Endodermal cell (in vitro differentiated cells): Measurements from ENCODE around the gene DACT3. TPM values are rescaled to one million over a fixed set of nuclear protein-coding genes. Genes with fewer than 3 reads are reported as not detected.
A peak's percentile ranks its signal among the peaks of the same experiment; 100 is the strongest.

Source experiments
- DNase-seq: peaks from one replicate; pipeline ENCODE4 v3.0.0-alpha.2; 2017
- H3K27ac ChIP-seq: 2 replicates; pipeline ENCODE4 v1.5.1; 2013; ENCODE audit warnings: mild to moderate bottlenecking, low read depth, low read length, moderate library complexity
- H3K27me3 ChIP-seq: 2 replicates; pipeline ENCODE4 v1.6.1; 2013; ENCODE audit warnings: mild to moderate bottlenecking, low read length, moderate library complexity; ENCODE audit not compliant: insufficient read depth, control insufficient read depth, poor library complexity, severe bottlenecking
- H3K36me3 ChIP-seq: 2 replicates; pipeline ENCODE4 v1.7.0; 2013; ENCODE audit warnings: mild to moderate bottlenecking, low read length, moderate library complexity; ENCODE audit not compliant: control insufficient read depth, insufficient read depth
- H3K4me1 ChIP-seq: one replicate; pipeline ENCODE4 v1.7.0; 2013; ENCODE audit warnings: low read length; ENCODE audit not compliant: control insufficient read depth, insufficient read depth
- H3K4me3 ChIP-seq: 2 replicates; pipeline ENCODE4 v1.5.1; 2013; ENCODE audit warnings: mild to moderate bottlenecking, low read length, moderate library complexity
- H3K9ac ChIP-seq: 2 replicates; pipeline ENCODE4 v1.6.1; 2013; ENCODE audit warnings: mild to moderate bottlenecking, low read length, moderate library complexity; ENCODE audit not compliant: poor library complexity, severe bottlenecking; ENCODE audit errors: extremely low read depth
- H3K9me3 ChIP-seq: 2 replicates; pipeline ENCODE4 v1.6.1; 2013; ENCODE audit warnings: mild to moderate bottlenecking, low read length, moderate library complexity; ENCODE audit not compliant: control insufficient read depth
- H3K27ac Mint-ChIP-seq: 2 replicates; pipeline ENCODE4 v1.8.0; 2020; ENCODE audit warnings: mixed read lengths
- H3K27me3 Mint-ChIP-seq: 2 replicates; pipeline ENCODE4 v1.8.0; 2021; ENCODE audit warnings: mild to moderate bottlenecking, mixed read lengths; ENCODE audit not compliant: insufficient read depth
- H3K36me3 Mint-ChIP-seq: 2 replicates; pipeline ENCODE4 v1.8.0; 2020; ENCODE audit warnings: low read depth, mixed read lengths
- H3K4me1 Mint-ChIP-seq: 2 replicates; pipeline ENCODE4 v1.8.0; 2020; ENCODE audit warnings: mixed read lengths
- H3K4me3 Mint-ChIP-seq: 2 replicates; pipeline ENCODE4 v1.8.0; 2020; ENCODE audit warnings: mild to moderate bottlenecking, moderate library complexity, mixed read lengths
- H3K9me3 Mint-ChIP-seq: 2 replicates; pipeline ENCODE4 v1.8.0; 2020; ENCODE audit warnings: mild to moderate bottlenecking, mixed read lengths
- WGBS, 2 experiments: methylation state at CpG; one replicate each; pipeline versions ENCODE4 v1.1.5 to v1.1.7; 2013; ENCODE audit warnings: missing lambda C conversion rate in 2 of 2, mixed read lengths in 1 of 2; ENCODE audit not compliant: insufficient coverage in 1 of 2, insufficient read length in 1 of 2; 5-methylcytosine and 5-hydroxymethylcytosine counted together
- total RNA-seq, 2 donors: library from RNA; stranded (reverse); fragmentation: NEBNext Ultra II Directional in 1 of 2; extraction: Animal tissue kit (Norgen Biotek cat#: 25700) in 1 of 2; gene quantifications; 2 replicates in 1 of 2; 3 replicates in 1 of 2; pipeline ENCODE4 v1.2.1, GENCODE V29; 2021
- TF ChIP-seq, protein P1 (sequence below): fragments of 200-600 bp; sonication (generic); conservative IDR thresholded peaks from 2 replicates; pipeline ENCODE4 v1.5.0; 2021; ENCODE audit warnings: antibody characterized with exemption, mild to moderate bottlenecking

DACT3 gene
- total RNA-seq, 2 donors from 2014 or later, result 0.15 to 0.70 TPM

- Histone ChIP-seq H3K27ac (no peak overlapping the region), H3K36me3 (peaks cover 47% of the 10 kb centered on the region), H3K4me3 (peak overlapping the region; percentile 99), H3K9me3 (peaks cover 12% of the 10 kb centered on the region), H3K9ac (peak overlapping the region; percentile 8), H3K27me3 (no peaks in the 10 kb centered on the region), H3K4me1 (peaks cover 12% of the 10 kb centered on the region)
- DNase-seq, result peak; percentile 43
- TF ChIP-seq, protein P1, sequence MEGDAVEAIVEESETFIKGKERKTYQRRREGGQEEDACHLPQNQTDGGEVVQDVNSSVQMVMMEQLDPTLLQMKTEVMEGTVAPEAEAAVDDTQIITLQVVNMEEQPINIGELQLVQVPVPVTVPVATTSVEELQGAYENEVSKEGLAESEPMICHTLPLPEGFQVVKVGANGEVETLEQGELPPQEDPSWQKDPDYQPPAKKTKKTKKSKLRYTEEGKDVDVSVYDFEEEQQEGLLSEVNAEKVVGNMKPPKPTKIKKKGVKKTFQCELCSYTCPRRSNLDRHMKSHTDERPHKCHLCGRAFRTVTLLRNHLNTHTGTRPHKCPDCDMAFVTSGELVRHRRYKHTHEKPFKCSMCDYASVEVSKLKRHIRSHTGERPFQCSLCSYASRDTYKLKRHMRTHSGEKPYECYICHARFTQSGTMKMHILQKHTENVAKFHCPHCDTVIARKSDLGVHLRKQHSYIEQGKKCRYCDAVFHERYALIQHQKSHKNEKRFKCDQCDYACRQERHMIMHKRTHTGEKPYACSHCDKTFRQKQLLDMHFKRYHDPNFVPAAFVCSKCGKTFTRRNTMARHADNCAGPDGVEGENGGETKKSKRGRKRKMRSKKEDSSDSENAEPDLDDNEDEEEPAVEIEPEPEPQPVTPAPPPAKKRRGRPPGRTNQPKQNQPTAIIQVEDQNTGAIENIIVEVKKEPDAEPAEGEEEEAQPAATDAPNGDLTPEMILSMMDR, result no peak
- Mint-ChIP-seq H3K9me3 (peaks cover 2% of the 10 kb centered on the region), H3K36me3 (peaks cover 34% of the 10 kb centered on the region), H3K4me3 (peak overlapping the region; percentile 93), H3K4me1 (peaks cover 19% of the 10 kb centered on the region), H3K27me3 (no peaks in the 10 kb centered on the region), H3K27ac (peak overlapping the region; percentile 86)
- WGBS, 2 experiments, result 85 to 91% methylated on average over 6 to 9 of the region's 9 CpGs
These were observed 57.2 kb downstream of the DACT3 start for GRCh38 chr19:46603752-46604231.

DNA sequence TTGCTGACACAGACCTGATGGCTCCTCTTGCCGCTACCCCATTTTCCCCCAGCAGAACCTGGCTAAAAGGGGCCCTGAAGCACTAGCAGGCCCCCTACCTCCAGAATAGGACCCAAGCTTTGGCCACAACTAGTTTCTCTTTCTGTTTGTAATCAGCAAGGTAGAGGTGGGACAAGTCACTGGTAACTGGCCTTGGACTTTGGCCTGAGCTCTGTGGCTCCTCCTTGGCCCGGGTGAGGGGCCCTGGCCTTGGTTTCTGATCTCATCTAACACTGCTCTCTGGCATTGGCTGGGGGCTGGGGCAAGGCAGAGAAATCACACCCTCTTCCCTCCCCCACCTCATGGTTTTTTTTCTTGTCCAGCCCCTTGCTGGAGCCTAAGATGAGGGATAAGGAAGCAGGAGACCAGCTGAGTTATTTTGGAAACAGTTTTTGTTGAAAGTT lies 57.8 kb downstream of the DACT3 start:
- peak overlapping the region; percentile 86 for H3K27ac Mint-ChIP-seq
- Histone ChIP-seq H3K9me3 (peaks cover 18% of the 10 kb centered on the region), H3K36me3 (peaks cover 41% of the 10 kb centered on the region), H3K9ac (peak overlapping the region; percentile 26), H3K27ac (no peak overlapping the region), H3K27me3 (no peaks in the 10 kb centered on the region), H3K4me1 (peaks cover 12% of the 10 kb centered on the region), H3K4me3 (peak overlapping the region; percentile 99)
- TF ChIP-seq, protein P1, result no peak
- peaks cover 19% of the 10 kb centered on the region for H3K4me1 Mint-ChIP-seq
- WGBS, 2 experiments, result 52 to 100% methylated on average over 1 to 2 of the region's 2 CpGs
- peaks cover 29% of the 10 kb centered on the region for H3K36me3 Mint-ChIP-seq
- H3K27me3 Mint-ChIP-seq, result peaks cover 2% of the 10 kb centered on the region
- peak overlapping the region; percentile 93 for H3K4me3 Mint-ChIP-seq
- peaks cover 4% of the 10 kb centered on the region for H3K9me3 Mint-ChIP-seq
- peak; percentile 61 for DNase-seq

- Histone ChIP-seq H3K9me3 (peaks cover 24% of the 10 kb centered on the region), H3K27ac (peak overlapping the region; percentile 6), H3K4me3 (peak overlapping the region; percentile 99), H3K36me3 (peaks cover 35% of the 10 kb centered on the region), H3K4me1 (peaks cover 12% of the 10 kb centered on the region), H3K27me3 (no peaks in the 10 kb centered on the region), H3K9ac (peak overlapping the region; percentile 89)
- Mint-ChIP-seq H3K36me3 (peaks cover 23% of the 10 kb centered on the region), H3K27me3 (peaks cover 2% of the 10 kb centered on the region), H3K9me3 (peaks cover 10% of the 10 kb centered on the region), H3K4me3 (peak overlapping the region; percentile 93), H3K4me1 (peaks cover 19% of the 10 kb centered on the region), H3K27ac (peak overlapping the region; percentile 89)
- TF ChIP-seq, protein P1, result no peak
- peak; percentile 44 for DNase-seq
- WGBS, 2 experiments, result 46 to 47% methylated on average over 17 to 23 of the region's 23 CpGs
These were observed 58.4 kb downstream of the DACT3 start for GRCh38 chr19:46602392-46603194.
